ENCODE measurements around the gene OBP2B. TPM values are rescaled to one million over a fixed set of nuclear protein-coding genes. Genes with fewer than 3 reads are reported as not detected.

The OBP2B gene
- polyA plus RNA-seq, 1 donor from 2014 or later = not detected

- Histone ChIP-seq H3K27ac (ENCODE audit: low read length) (no peak overlapping the region), H3F3A (ENCODE audit: insufficient read depth, low read length, poor library complexity, severe bottlenecking) (no peaks in the 10 kb centered on the region), H3K9me2 (ENCODE audit: insufficient read depth, low read length) (no peaks in the 10 kb centered on the region), H3K4me3 (ENCODE audit: low read length) (no peak overlapping the region), H4K20me1 (ENCODE audit: insufficient read depth) (no peaks in the 10 kb centered on the region), H3K36me3 (ENCODE audit: insufficient read depth, low read length) (no peaks in the 10 kb centered on the region), H3K79me2 (replicated peaks; ENCODE audit: insufficient read depth, low read length) (no peaks in the 10 kb centered on the region), H3K27me3 (ENCODE audit: insufficient read depth, low read depth, low read length) (peaks cover 9% of the 10 kb centered on the region), H3K9me3 (ENCODE audit: low read length) (no peaks in the 10 kb centered on the region), H3K9ac (ENCODE audit: low read length) (no peak overlapping the region), H3K4me2 (ENCODE audit: low read length) (no peak overlapping the region), H2AFZ (ENCODE audit: low read depth, low read length) (no peak overlapping the region)
- TF ChIP-seq RAD21 (conservative IDR thresholded peaks at IDR 0.05) (no peak), MXI1 (conservative IDR thresholded peaks at IDR 0.05; ENCODE audit: poor library complexity, severe bottlenecking) (no peak), SMC3 (conservative IDR thresholded peaks at IDR 0.05; ENCODE audit: poor library complexity) (no peak), REST (IDR thresholded peaks at IDR 0.05; ENCODE audit: borderline replicate concordance) (no peak)
These were observed 41.8 kb downstream of the OBP2B start for GRCh38 chr9:133167096-133167730.

- Histone ChIP-seq H3K4me2 (ENCODE audit: low read length) (no peak overlapping the region), H4K20me1 (ENCODE audit: insufficient read depth) (no peaks in the 10 kb centered on the region), H3K27me3 (ENCODE audit: insufficient read depth, low read depth, low read length) (peaks cover 9% of the 10 kb centered on the region), H3K9me3 (ENCODE audit: low read length) (no peaks in the 10 kb centered on the region), H3K9ac (ENCODE audit: low read length) (no peak overlapping the region), H3K27ac (ENCODE audit: low read length) (no peak overlapping the region), H3K4me3 (ENCODE audit: low read length) (no peak overlapping the region), H3K9me2 (ENCODE audit: insufficient read depth, low read length) (no peaks in the 10 kb centered on the region), H3F3A (ENCODE audit: insufficient read depth, low read length, poor library complexity, severe bottlenecking) (no peaks in the 10 kb centered on the region), H3K79me2 (replicated peaks; ENCODE audit: insufficient read depth, low read length) (no peaks in the 10 kb centered on the region), H3K36me3 (ENCODE audit: insufficient read depth, low read length) (no peaks in the 10 kb centered on the region), H2AFZ (ENCODE audit: low read depth, low read length) (no peak overlapping the region)
- no peak for TF ChIP-seq EZH2 (IDR thresholded peaks at IDR 0.05; ENCODE audit: borderline replicate concordance, insufficient read depth, low read length, poor library complexity, severe bottlenecking)
- no peak for TF ChIP-seq RAD21 (conservative IDR thresholded peaks at IDR 0.05)
- no peak for TF ChIP-seq CTCF (IDR thresholded peaks at IDR 0.05; ENCODE audit: poor library complexity, severe bottlenecking)
- no peak for TF ChIP-seq REST (IDR thresholded peaks at IDR 0.05; ENCODE audit: borderline replicate concordance)
- no peak for TF ChIP-seq EP300 (conservative IDR thresholded peaks at IDR 0.05; ENCODE audit: poor library complexity, severe bottlenecking)
- no peak for TF ChIP-seq MXI1 (conservative IDR thresholded peaks at IDR 0.05; ENCODE audit: poor library complexity, severe bottlenecking)
- no peak for TF ChIP-seq SMC3 (conservative IDR thresholded peaks at IDR 0.05; ENCODE audit: poor library complexity)
- TF ChIP-seq POLR2AphosphoS5 (IDR thresholded peaks at IDR 0.05) = no peak
- TF ChIP-seq TAF1 (IDR thresholded peaks at IDR 0.05; ENCODE audit: low read depth) = no peak
These were observed 42.7 kb downstream of the OBP2B start for GRCh38 chr9:133166392-133166791.

Measured in neural cell (in vitro differentiated cells).